IPS-18c (cell line): Measurements from ENCODE around the gene SLC35A4.
"Not testable (repeated sequence)": the region's sequence is repeated elsewhere in the genome, so short reads cannot be mapped to it uniquely, and the experiment has no call there.

ENCODE experiments used
- H3K4me3 ChIP-seq: 2 replicates; pipeline ENCODE4 v1.7.0; 2013; ENCODE audit warnings: low read depth, mild to moderate bottlenecking, low read length, moderate library complexity; ENCODE audit not compliant: insufficient read depth
- H3K9me3 ChIP-seq: one replicate; pipeline ENCODE4 v1.6.1; 2013; ENCODE audit warnings: mild to moderate bottlenecking, low read length, moderate library complexity; ENCODE audit not compliant: control insufficient read depth, insufficient read depth

SLC35A4 gene

GRCh38 chr5:140571105-140571504, 6.5 kb downstream of the SLC35A4 start:
- Histone ChIP-seq H3K4me3 (no peak overlapping the region), H3K9me3 (no peaks in the 10 kb centered on the region)

- H3K4me3 ChIP-seq: no peak overlapping the region
- no peaks in the 10 kb centered on the region for H3K9me3 ChIP-seq
These were observed 9.1 kb downstream of the SLC35A4 start for GRCh38 chr5:140573683-140574082.

- Histone ChIP-seq H3K9me3 (no peaks in the 10 kb centered on the region), H3K4me3 (no peak overlapping the region)
These were observed 9.5 kb downstream of the SLC35A4 start for GRCh38 chr5:140574165-140574564.

DNA sequence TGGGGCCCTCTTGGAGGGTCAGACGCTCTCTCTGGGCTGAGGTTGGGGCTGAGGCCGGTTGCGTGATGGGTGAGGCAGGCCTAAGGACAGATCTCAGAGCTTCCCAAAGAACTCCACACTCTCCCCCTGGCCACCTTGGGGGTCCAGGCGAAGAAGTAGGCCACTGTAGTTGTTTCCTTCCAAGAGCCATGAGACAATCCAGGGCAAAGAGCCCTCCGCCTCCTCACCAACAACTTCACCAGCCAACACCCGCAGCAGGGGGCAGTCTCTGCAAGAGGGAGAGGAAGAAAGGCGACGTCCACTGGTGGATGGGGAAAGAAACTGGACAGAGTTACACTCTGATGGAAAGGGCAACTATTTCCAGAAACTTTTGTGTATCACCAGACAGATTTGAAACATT, 10.7 kb downstream of the SLC35A4 start:
- Histone ChIP-seq H3K4me3 (no peak overlapping the region), H3K9me3 (no peaks in the 10 kb centered on the region)

- Histone ChIP-seq H3K4me3 (no peak overlapping the region), H3K9me3 (no peaks in the 10 kb centered on the region)
These were observed 12.2 kb downstream of the SLC35A4 start for GRCh38 chr5:140576776-140577201.

DNA sequence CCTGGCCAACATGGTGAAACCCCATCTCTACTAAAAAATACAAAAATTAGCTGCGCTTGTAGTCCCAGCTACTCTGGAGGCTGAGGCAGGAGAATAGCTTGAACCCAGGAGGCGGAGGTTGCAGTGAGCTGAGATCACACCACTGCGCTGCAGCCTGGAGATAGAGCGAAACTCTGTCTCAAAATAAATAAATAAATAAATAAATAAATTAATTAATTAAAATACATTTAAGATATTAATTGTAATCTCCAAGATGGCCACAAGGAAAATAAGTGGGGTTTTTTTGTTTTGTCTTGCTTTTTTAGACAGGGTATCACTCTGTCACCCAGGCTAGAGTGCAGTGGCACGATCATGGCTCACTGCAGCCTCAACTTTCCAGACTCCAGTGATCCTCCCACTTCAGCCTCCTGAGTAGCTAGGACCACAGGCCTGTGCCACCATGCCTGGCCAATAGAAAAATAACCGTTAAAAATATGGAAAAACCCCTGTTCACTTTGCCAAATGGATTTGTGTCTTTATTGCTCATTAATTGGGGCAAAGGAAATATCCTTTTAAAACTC, 14.6 kb downstream of the SLC35A4 start:
- H3K9me3 ChIP-seq, H3K4me3 ChIP-seq: not testable (repeated sequence)

DNA sequence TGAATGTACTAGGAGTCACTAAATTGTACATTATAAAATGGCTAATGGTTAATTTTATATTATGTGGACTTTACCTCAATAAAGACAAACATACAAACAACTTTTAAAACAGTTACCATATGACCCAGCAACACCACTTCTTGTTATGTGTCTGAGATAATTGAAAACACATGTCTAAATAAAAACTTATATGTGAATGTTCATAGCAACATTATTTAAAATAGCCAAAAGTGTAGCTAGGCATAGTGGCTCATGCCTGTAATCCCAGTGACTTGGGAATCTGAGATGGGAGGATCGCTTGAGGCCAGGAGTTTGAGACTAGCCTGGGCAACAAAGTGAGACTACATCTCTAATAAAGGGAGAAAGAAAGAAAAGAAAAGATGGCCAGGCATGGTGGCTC, 22.9 kb downstream of the SLC35A4 start:
- no peaks in the 10 kb centered on the region for H3K9me3 ChIP-seq
- H3K4me3 ChIP-seq: no peak overlapping the region

DNA sequence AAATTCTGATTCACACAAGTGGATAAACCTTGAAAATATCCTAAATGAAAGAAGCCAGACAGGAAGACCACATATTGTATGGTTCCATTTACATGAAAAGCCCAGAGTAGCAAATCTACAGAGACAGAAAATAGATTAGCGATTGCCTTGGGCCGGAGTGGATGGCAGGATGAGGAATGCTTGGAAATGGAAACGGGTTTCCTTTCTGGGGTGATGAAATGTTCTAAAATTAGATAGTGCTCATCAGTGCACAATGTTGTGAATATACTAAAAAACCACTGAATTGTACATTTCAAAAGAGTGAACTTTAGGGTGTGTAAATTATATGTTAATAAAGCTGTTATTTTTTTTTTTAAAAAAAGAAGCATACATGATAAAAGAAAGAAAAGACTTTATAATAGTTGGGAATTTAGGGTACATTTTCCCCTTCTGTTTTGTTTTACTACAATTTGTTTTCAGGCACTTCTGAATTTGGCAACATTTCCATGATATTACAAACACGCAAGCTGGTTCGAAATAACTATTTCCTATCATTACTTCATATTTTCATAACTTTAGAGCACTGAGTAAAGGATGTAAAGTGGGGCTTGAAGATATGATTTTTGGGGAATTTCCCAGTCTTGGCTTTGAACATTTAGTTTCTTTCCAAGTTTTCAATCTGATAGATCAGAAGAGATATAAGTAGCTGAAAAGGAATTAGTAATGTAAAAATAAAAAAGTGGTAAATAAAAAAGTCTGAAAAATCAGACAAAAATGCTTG, 23.9 kb downstream of the SLC35A4 start:
- no peak overlapping the region for H3K4me3 ChIP-seq
- no peaks in the 10 kb centered on the region for H3K9me3 ChIP-seq

- no peak overlapping the region for H3K4me3 ChIP-seq
These were observed 26.2 kb downstream of the SLC35A4 start for GRCh38 chr5:140590861-140591260.

DNA sequence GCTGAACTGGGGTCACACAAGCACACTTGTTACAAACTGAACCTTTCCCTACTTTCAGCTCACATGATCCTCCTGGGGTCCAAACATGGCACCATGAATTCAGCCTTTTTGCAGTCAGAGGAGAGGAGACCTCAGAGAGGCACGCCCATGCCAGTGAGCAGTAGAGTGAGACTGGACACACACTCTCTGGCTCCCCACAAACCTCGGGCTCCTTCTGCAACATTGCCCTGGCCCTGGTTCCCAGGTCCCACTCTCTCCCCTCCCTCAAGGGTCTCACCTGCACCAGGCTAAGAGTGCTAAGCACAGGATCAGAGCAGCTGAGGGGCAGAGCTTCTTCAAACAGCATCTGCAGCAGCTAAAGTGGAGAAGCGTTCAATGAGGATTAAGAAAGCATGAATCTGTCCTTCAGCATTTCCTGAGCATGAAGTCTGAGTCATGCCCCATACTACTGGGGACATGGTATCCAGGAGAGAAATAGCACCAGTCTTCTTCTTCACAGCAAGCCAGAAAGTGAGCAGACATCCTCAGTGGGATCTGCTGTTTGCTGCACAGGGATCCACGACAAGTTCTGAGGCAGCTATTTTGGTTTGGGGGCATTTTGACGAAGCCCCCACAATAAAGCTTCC, 27.2 kb downstream of the SLC35A4 start:
- H3K4me3 ChIP-seq: no peak overlapping the region
- H3K9me3 ChIP-seq: no peaks in the 10 kb centered on the region

More at GRCh38 chr5:140590861-140591260, 26.2 kb downstream of the SLC35A4 start:
- H3K9me3 ChIP-seq: no peaks in the 10 kb centered on the region

DNA sequence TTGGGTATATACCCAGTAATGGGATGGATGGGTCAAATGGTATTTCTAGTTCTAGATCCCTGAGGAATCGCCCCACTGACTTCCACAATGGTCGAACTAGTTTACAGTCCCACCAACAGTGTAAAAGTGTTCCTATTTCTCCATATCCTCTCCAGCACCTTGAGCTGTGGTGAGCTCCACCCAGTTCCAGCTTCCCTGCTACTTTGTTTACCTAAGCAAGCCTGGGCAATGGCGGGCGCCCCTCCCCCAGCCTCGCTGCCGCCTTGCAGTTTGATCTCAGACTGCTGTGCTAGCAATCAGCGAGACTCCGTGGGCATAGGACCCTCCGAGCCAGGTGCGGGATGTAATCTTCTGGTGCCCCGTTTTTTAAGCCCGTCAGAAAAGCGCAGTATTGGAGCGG, 28.4 kb downstream of the SLC35A4 start:
- H3K4me3 ChIP-seq, H3K9me3 ChIP-seq: not testable (repeated sequence)

DNA sequence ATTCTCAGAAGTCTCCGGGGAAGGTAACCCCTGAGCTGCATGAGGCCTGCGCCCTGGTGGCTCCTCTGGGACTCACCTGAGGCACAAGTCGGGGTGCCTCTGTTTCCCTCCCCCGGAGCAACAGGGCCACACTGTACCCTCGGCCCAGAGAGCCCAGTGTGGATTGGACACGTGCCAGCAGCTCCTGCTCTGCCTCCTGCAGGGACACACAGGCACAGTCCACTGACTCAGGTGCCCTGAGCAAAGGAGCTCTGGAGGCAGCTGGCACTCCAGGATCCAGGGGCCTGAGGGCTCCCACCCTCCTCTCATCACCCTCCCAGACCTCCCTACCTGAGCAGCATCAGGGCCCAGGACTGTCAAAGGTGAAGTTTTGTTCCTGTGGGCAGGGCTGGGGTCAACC, 29.5 kb downstream of the SLC35A4 start:
- Histone ChIP-seq H3K4me3 (no peak overlapping the region), H3K9me3 (no peaks in the 10 kb centered on the region)

- Histone ChIP-seq H3K9me3 (no peaks in the 10 kb centered on the region), H3K4me3 (no peak overlapping the region)
These were observed 31.1 kb downstream of the SLC35A4 start for GRCh38 chr5:140595538-140596300.

DNA sequence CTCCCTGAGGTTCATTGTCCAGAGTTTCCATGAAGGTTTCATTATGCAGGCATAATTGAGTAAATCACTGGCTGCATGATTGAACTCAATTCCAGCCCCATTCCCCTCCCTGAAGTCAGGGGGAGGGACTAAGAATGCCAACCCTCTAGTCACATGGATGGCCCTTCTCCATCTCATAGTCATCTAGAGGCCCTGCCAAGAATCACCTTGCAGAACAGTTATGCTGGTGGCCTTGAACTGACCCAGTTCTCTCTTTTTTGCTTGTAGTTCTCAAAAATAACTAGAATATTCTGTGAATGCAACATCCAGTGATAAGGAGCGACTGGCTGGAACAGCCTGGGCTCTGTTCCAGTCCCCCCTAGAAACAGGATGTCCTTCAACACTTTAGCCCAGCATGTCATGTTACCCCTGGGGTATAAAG, 31.7 kb downstream of the SLC35A4 start:
- no peak overlapping the region for H3K4me3 ChIP-seq
- no peaks in the 10 kb centered on the region for H3K9me3 ChIP-seq

DNA sequence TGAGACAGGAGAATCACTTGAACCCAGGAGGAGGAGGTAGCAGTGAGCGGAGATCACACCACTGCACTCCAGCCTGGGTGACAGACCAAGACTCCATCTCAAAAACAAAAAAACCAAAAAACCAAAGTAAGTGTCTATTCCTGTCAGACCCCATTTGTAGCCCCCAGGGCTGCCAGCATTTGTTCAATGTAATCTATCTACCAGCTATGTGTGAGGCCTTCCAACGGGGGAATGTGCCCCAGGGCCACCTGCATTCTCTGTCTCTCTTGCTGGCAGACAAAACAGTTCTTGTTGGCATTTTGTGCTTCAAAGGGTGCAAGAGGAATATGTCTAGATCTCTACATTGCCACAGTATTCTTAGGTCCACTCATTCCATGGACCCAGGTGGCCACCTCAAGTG, 34.2 kb downstream of the SLC35A4 start:
- H3K9me3 ChIP-seq: no peaks in the 10 kb centered on the region

DNA sequence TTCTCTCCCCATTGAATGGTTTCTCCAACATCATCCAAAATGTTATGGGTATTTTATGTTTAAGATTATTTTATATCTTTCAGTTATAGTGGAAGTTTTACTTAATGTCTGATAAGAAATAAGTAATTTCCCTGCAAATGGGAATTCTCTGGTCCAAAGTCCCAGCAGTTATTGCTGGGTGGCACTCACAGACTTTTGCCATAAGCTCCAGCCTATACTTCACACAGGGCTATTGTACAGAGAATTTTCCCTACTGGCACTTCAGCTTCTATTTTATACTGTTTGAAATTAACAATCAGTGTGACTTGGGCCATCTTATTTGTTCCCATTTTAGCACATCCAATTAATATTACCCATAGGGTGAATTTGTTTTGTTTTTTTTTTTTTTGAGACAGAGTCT, 35.5 kb downstream of the SLC35A4 start:
- Histone ChIP-seq H3K9me3 (no peaks in the 10 kb centered on the region), H3K4me3 (no peak overlapping the region)

More for the DNA sequence above, 34.2 kb downstream of the SLC35A4 start:
- no peak overlapping the region for H3K4me3 ChIP-seq

DNA sequence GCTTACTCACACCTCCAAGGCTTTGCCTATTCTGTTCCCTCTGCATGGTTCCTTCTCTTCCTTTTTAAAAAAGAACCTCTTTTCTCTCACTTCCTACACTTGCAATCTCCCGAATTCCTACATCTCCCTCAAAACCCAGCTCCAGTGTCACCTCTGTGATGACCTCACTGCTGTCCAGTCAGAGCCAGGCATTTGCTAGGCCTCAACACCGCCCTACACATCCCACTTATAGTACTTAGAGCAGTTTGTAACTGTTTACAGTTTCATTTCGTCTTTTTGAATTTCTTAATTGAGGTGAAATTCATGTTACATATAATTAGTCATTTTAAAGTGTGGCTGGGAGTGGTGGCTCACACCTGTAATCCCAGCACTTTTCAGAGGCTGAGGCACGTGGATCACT, 37.5 kb downstream of the SLC35A4 start:
- no peak overlapping the region for H3K4me3 ChIP-seq

GRCh38 chr5:140603446-140603698, 38.7 kb downstream of the SLC35A4 start:
- not testable (repeated sequence) for H3K9me3 ChIP-seq, H3K4me3 ChIP-seq

More for the DNA sequence above, 37.5 kb downstream of the SLC35A4 start:
- no peaks in the 10 kb centered on the region for H3K9me3 ChIP-seq
